ENCODE results near the gene PLA2G4E.

GRCh38 chr15:41948490-41948889, 72.4 kb downstream of the PLA2G4E start:
- TF ChIP-seq CTCF (IDR thresholded peaks at IDR 0.05) (no peak), POLR2A (IDR thresholded peaks at IDR 0.05) (no peak)
